Stimulated activated CD8-positive, alpha-beta memory T cell treated with anti-CD3 and anti-CD28 coated beads, Interleukin-2, amount 100 ng/mL, for 1 hour (primary cell): Measurements from ENCODE around the gene HELZ.
"Not testable (repeated sequence)": the region's sequence is repeated elsewhere in the genome, so short reads cannot be mapped to it uniquely, and the experiment has no call there.

Source experiments
- DNase-seq, 2 donors: peaks; one replicate each; pipeline ENCODE4 v3.0.0-alpha.2; 2020; ENCODE audit warnings: low read depth in 2 of 2

The HELZ gene

DNA sequence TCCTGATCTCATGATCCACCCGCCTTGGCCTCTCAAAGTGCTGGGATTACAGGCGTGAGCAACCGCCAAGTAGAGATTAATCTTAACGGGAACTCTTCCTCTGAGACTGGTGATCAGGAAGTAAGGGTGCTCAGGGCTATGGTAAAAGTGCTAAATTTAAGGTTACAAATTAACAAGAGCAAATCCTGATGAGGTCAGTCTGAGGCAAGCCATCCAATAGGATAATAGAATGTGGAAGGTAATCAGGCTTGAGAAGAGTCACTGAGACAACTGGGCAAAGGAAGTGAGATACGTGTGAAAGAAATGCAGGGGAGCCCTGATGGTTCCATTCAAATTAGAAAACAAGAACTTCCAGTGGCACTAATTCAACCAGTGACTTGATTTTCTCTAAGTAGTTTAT, 131.5 kb downstream of the HELZ start:
- DNase-seq: no peak

- DNase-seq: no peak
Measured at GRCh38 chr17:67111808-67112207, 133.2 kb downstream of the HELZ start.

GRCh38 chr17:67111327-67111726, 133.7 kb downstream of the HELZ start:
- no peak for DNase-seq

GRCh38 chr17:67110619-67111018, 134.4 kb downstream of the HELZ start:
- no peak for DNase-seq

DNA sequence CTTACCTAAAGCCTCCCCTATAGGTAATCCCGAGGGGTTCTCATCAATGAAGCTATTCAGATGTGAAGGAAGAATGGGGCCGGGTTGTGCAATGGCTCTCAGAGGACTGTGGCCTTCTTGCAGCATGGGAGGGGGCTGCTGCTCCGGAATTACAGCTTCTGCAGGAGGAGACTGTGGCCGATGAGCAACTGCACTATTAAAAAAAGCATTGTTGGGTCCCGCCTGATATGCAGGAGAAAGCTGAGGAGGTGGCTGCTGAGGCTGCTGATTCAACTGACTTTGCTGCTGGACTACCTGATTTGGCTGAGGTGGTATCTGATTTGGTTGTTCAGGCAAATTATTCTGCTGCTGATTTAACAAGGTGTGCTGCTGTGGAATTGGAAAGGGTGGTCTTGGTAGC, 135.9 kb downstream of the HELZ start:
- no peak for DNase-seq

DNA sequence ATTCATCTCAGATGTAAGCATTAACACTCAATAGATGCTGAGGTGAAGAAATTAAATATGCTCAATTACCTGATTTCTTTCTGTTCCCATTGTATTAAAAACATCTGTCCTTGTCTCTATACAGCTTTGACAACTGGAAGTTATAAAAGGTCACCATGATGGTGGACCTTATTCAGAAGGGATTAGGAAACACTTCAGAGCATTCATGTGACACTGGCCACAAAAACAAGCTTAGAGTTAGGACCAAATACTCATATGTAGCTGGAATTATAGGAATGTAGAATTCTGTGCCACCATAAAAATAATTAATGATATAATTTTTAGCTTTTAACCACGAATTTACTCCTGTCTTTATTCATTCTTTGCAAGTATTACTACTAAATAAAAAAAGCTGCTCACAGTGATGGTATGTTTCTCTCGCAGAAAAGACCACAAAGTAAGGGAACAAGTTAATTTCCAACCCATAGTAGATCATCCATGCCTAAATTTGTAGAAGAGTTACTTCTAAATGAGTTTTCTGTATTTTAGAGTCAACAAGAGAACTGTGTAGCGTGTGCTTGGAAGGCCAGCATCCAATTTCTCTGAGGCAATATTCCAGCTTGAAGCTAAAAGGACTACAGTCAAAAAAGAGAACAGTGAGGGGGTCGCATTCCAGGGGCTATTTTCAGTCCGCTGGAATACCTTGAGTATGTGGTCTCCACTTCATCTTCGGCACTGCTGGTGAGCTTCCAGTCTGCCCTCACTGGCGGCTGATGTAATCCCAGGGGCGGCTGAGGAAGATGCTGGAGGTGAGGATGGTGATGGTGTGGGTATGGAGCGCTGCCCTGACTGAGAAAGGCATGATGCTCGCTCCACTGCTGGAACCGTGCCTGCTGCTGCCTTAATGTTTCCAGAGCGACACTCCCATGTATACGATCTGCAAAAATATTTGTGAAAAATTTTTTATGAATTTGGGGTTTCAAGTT, 136.9 kb downstream of the HELZ start:
- no peak for DNase-seq

DNA sequence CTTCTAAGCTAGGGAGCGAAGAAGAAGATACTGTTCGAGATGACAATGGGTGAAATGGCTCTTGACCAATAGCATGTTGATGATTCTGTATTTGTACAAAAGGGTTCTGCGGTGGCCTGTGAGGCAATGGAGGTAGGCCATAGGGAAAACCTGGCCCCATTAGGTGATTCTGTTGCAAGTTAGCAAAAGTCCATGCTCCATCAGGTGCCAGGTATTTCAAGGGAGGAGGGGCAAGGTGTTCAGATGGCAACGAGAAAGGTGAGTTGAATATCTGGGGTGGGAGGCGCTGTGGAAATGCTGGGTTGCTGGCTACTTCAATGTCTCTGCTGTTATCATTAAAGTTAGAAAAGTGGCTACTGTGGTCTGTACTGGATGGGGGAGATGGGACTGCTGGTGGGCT, 137.8 kb downstream of the HELZ start:
- DNase-seq: no peak

DNA sequence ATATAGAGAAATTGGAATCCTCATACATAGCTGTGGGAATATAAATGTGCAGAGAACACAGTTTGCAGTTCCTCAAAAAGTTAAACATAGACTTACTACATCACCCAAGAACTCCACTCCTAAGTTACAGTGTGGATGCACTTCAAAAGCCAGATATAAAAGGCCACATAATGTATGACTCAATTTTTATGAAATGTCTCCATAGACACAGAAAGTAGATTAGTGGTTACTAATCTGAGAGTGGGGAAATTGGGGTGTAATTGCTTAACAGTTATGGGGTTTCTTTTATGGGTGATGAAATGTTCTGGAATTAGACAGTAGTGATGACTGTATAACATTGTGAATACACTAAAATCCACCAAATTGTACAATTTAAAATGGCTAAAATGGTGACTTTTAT, 139.8 kb downstream of the HELZ start:
- DNase-seq: no peak

DNA sequence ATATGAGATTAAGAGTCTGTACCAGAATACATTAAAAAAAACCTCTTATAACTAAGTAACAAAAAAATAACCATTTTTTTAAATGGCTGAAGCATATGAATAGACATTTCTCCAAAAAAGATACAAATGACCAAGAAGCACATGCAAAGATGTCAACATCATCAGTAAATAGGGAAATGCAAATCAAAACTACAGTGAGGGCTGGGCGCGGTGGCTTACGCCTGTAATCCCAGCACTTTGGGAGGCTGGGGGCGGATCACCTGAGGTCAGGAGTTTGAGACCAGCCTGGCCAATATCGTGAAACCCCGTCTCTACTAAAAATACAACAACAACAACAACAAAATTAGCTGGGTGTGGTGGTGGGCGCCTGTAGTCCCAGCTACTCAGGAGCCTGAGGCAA, 140.4 kb downstream of the HELZ start:
- not testable (repeated sequence) for DNase-seq

- DNase-seq: no peak
Measured at GRCh38 chr17:67098006-67098405, 147.0 kb downstream of the HELZ start.

- no peak for DNase-seq
Measured at GRCh38 chr17:67096609-67097008, 148.4 kb downstream of the HELZ start.

GRCh38 chr17:67095803-67096202, 149.2 kb downstream of the HELZ start:
- no peak for DNase-seq

- not testable (repeated sequence) for DNase-seq
Measured at GRCh38 chr17:67095291-67095690, 149.7 kb downstream of the HELZ start.

GRCh38 chr17:67093348-67093747, 151.6 kb downstream of the HELZ start:
- DNase-seq: no peak

DNA sequence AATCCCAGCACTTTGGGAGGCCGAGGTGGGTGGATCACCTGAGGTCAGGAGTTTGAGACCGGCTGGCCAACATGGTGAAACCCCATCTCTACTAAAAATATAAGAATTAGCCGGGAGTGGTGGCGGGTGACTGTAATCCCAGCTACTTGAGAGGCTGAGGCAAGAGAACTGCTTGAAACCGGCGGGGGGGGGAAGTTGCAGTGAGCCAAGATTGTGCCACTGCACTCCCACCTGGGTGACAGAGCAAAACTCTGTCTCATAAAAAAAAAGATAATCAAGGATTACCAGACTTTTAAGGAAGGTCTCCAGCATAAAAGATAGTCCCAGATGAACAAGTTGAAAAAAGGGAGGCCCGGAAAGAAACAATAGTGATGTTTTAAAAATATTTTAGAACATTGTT, 152.3 kb downstream of the HELZ start:
- DNase-seq: not testable (repeated sequence)

GRCh38 chr17:67092291-67092690, 152.7 kb downstream of the HELZ start:
- DNase-seq: no peak

- no peak for DNase-seq
Measured at GRCh38 chr17:67090341-67090740, 154.7 kb downstream of the HELZ start.

DNA sequence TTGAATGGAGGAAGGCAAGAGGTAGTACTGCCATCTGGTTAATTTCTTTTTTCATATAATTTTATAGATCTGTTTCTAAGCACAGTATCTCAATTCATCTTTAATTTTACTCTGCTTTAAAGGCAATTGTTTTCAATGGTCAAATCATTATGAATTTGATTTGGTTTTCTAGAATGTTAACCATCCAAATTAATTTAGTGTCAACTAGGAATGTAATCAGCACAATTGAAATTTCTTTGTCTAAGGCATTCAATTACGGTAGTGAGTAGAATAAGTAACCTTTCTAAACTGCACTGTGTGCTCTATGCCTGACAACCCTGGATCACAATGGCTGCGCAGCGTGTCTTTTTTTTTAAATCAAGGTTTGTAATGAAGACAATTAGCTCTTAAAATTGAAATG, 156.4 kb downstream of the HELZ start:
- no peak for DNase-seq

DNA sequence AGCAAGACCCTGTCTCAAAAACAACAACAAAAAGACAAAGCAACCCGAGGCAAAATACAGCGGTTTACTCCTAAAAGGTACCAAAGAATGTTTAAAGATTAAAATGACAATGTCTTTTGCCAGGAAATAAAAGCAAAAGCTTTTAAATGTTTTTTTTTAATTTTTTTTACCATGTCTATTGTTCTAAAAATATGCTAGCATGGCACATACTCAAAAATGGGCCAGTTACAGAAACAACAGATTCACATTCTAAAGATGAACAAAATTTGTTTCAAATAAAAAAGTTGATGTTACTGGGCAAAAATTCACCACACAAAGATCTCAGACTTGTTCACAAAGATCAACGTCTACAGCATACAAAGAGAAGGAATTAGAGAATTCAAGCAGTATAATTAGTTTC, 159.6 kb downstream of the HELZ start:
- DNase-seq: no peak

DNA sequence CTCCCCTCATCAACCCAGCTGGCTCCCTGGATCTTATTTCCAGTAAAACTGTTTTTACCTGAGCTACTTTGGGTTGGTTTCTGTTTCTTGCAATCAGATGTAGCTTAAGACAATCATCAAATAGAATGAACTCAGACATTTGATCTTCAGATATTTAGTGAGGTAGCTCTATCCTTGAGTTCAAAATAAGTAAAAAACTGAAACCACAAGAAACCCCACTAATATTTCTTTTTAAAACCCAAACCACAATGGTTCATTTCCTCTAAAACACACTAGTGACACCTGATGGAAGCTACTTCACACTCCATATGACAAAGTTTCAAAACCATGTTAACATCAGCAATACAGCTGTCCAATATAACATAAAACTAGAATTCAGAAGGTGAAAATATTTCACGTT, 162.9 kb downstream of the HELZ start:
- no peak for DNase-seq

DNA sequence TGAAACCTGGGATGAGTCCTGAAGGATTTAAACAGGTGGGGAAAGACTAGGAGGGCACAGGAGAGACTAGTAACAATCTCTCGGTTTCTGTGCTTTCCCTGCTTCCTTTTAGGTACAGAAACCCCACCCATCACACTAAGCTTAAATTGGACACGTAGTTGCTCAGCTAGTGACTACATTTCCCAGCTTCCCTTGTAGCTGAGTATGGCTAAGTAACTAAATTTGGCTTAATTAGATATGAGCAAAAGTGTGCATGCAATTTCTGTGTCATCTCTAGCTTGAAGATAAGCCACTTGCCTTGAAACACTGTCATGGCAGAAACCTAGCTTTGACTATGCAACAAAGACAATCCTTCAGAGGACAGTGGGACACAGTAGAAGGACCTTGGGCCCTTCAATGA, 164.2 kb downstream of the HELZ start:
- DNase-seq: no peak

DNA sequence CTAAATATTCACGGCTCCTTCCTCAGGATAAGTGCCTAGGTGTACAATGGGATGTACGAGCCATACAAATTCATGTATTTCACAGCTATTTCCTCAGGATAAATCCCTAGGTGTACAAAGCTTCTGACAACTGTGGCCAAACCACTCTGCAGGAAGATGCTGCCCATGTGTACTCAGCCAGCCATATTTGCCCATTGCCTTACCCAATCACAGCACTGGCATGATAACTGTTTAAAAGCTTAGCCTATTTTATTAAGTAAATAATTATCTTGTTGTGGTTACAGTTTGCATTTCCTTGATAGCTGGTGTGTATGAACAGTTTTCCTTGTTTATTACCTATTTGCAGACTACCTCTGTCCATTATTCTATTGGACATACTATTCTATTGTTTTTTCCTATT, 165.5 kb downstream of the HELZ start:
- DNase-seq: no peak

- no peak for DNase-seq
Measured at GRCh38 chr17:67078292-67078691, 166.7 kb downstream of the HELZ start.

GRCh38 chr17:67076290-67076689, 168.7 kb downstream of the HELZ start:
- DNase-seq: no peak
